Breast epithelium (tissue), 3 donors: ENCODE measurements around the gene CPNE4.

Experiments
- POLR2A ChIP-seq: fragments of 450-650 bp; IDR thresholded peaks from one replicate; pipeline ENCODE4 v1.6.1; 2016; ENCODE audit warnings: antibody characterized with exemption, mild to moderate bottlenecking, moderate library complexity
- POLR2AphosphoS5 ChIP-seq, 3 donors: sonication (generic); formaldehyde crosslinking; IDR thresholded peaks; one replicate each; pipeline ENCODE4 v1.6.1; 2017; ENCODE audit warnings: antibody characterized with exemption in 3 of 3
- TF ChIP-seq, protein P1 (sequence below), 3 donors: fragments of 450-650 bp; IDR thresholded peaks; one replicate each; pipeline ENCODE4 v1.5.1; 2016 to 2017; ENCODE audit warnings: antibody characterized with exemption in 3 of 3, mild to moderate bottlenecking in 3 of 3, moderate library complexity in 3 of 3

DNA sequence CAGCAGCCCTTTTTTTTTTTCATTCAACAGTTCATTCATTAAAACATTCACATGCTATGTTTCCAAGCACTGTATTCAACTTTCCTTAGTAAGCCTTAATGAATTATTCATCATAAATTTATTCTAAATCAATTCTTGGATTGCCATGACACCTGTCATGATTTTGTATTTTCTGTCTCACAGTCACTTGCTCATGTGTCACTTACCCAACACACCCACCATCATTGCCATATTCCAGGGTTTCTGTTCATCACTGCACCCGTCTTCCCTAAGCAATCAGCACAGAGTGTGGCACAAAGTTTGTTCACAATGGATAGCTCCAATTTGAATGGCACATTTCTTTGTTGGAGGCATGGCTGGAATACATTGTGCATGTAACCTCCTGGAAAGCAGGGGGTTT, 27.2 kb downstream of the CPNE4 start:
- TF ChIP-seq, protein P1, sequence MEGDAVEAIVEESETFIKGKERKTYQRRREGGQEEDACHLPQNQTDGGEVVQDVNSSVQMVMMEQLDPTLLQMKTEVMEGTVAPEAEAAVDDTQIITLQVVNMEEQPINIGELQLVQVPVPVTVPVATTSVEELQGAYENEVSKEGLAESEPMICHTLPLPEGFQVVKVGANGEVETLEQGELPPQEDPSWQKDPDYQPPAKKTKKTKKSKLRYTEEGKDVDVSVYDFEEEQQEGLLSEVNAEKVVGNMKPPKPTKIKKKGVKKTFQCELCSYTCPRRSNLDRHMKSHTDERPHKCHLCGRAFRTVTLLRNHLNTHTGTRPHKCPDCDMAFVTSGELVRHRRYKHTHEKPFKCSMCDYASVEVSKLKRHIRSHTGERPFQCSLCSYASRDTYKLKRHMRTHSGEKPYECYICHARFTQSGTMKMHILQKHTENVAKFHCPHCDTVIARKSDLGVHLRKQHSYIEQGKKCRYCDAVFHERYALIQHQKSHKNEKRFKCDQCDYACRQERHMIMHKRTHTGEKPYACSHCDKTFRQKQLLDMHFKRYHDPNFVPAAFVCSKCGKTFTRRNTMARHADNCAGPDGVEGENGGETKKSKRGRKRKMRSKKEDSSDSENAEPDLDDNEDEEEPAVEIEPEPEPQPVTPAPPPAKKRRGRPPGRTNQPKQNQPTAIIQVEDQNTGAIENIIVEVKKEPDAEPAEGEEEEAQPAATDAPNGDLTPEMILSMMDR (IDR thresholded peaks at IDR 0.05) = no peak
- TF ChIP-seq POLR2A = no peak
- TF ChIP-seq POLR2AphosphoS5 (IDR thresholded peaks at IDR 0.05) = no peak
